HL-60/S4 (cell line): Measurements from ENCODE around the gene TMC8.

Experiments
- in situ Hi-C: fragments of 300-500 bp; cut with MboI; formaldehyde crosslinking; loops from 2 replicates; pipeline ENCODE4 v1.14.3; 2022; ENCODE audit warnings: low sequenced_read_pairs

TMC8 gene

GRCh38 chr17:78122216-78122930 is 8.2 kb upstream of the TMC8 start:
- in situ Hi-C loops: no loop called here

- in situ Hi-C loops: no loop called here
Measured at GRCh38 chr17:78122931-78123249, 7.7 kb upstream of the TMC8 start.

- in situ Hi-C loops: no loop called here
Measured at GRCh38 chr17:78123258-78123929, 7.2 kb upstream of the TMC8 start.

GRCh38 chr17:78124081-78124835 is 6.3 kb upstream of the TMC8 start:
- in situ Hi-C loops: no loop called here

GRCh38 chr17:78124836-78125137 is 5.8 kb upstream of the TMC8 start:
- in situ Hi-C loops: no loop called here

GRCh38 chr17:78125138-78125913 is 5.2 kb upstream of the TMC8 start:
- in situ Hi-C loops: no loop called here

- in situ Hi-C loops: no loop called here
Measured at GRCh38 chr17:78125976-78126894, 4.3 kb upstream of the TMC8 start.

- in situ Hi-C loops: no loop called here
Measured at GRCh38 chr17:78126895-78127238, 3.7 kb upstream of the TMC8 start.

- in situ Hi-C loops: no loop called here
Measured at GRCh38 chr17:78127239-78127887, 3.2 kb upstream of the TMC8 start.

- in situ Hi-C loops: no loop called here
Measured at GRCh38 chr17:78127888-78128550, 2.6 kb upstream of the TMC8 start.

GRCh38 chr17:78128551-78129350 is 1.8 kb upstream of the TMC8 start, which contains the start of gene TMC6:
TMC6 (minus strand) TSS chr17:78128755; CDS start chr17:78126832, 1,923 bp downstream.
- in situ Hi-C loops: no loop called here

GRCh38 chr17:78129351-78130089 is 1.1 kb upstream of the TMC8 start:
- in situ Hi-C loops: no loop called here

GRCh38 chr17:78130090-78130436 is 508 bp upstream of the TMC8 start:
- in situ Hi-C loops: no loop called here

- in situ Hi-C loops: no loop called here
Measured at GRCh38 chr17:78131172-78132083, 857 bp downstream of the TMC8 start.

GRCh38 chr17:78132084-78132676 is 1.6 kb downstream of the TMC8 start:
- in situ Hi-C loops: no loop called here

- in situ Hi-C loops: no loop called here
Measured at GRCh38 chr17:78132767-78133178, 2.2 kb downstream of the TMC8 start.
